GM12873 (cell line): ENCODE measurements around the gene GEMIN7.

ENCODE experiments used
- CTCF ChIP-seq: IDR thresholded peaks from 2 replicates; pipeline ENCODE4 v1.5.1; 2012; ENCODE audit warnings: low read depth, mild to moderate bottlenecking, moderate library complexity, low read length, control low read depth; ENCODE audit not compliant: insufficient read depth; ENCODE audit errors: missing control alignments

The GEMIN7 gene

GRCh38 chr19:45051929-45052579 is 27.0 kb upstream of the GEMIN7 start:
- no peak for TF ChIP-seq CTCF

GRCh38 chr19:45056831-45057230 is 22.2 kb upstream of the GEMIN7 start:
- TF ChIP-seq CTCF = no peak

- TF ChIP-seq CTCF = no peak
Observed at GRCh38 chr19:45057444-45057843, 21.6 kb upstream of the GEMIN7 start.

- no peak for TF ChIP-seq CTCF
Observed at GRCh38 chr19:45058622-45059159, 20.4 kb upstream of the GEMIN7 start.

- TF ChIP-seq CTCF = peak; percentile 95
Observed at GRCh38 chr19:45059258-45059965, 19.6 kb upstream of the GEMIN7 start.

- TF ChIP-seq CTCF = no peak
Observed at GRCh38 chr19:45061965-45062364, 17.1 kb upstream of the GEMIN7 start.
